SK-N-SH (cell line): ENCODE measurements around the gene TPRG1.

Source experiments
- MEF2A ChIP-seq: IDR thresholded peaks from 2 replicates; pipeline ENCODE4 v1.4.0; 2012; ENCODE audit warnings: low read depth, borderline replicate concordance
- NRF1 ChIP-seq: IDR thresholded peaks from 2 replicates; pipeline ENCODE4 v1.6.1; 2012; ENCODE audit warnings: low read depth, mild to moderate bottlenecking, low read length

DNA sequence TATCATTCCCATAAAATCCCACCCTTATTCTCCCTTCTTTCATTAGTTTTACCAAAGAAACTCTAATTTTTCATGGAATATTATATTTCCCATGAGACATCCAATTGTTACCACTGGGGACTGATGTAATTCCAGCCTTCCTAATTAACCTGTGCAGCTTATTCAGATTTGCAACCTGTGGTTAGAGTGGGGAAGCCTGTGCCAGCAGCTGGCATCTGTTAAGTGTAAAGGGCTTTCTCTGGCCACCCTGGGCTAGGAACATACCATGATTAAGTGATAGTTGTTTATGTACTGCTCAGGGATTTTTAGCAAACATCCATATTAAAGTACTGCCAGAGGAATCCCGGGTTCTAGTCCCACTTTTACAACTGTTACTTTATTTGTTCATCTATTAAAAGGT lies 78.2 kb downstream of the TPRG1 start:
- TF ChIP-seq NRF1 (no peak), MEF2A (no peak)
